Measurements from ENCODE around the gene CYLD. TPM values are rescaled to one million over a fixed set of nuclear protein-coding genes. Genes with fewer than 3 reads are reported as not detected.
A peak's percentile ranks its signal among the peaks of the same experiment; 100 is the strongest.

The CYLD gene
- total RNA-seq, 2 donors from 2014 or later: 194 to 222 TPM

DNA sequence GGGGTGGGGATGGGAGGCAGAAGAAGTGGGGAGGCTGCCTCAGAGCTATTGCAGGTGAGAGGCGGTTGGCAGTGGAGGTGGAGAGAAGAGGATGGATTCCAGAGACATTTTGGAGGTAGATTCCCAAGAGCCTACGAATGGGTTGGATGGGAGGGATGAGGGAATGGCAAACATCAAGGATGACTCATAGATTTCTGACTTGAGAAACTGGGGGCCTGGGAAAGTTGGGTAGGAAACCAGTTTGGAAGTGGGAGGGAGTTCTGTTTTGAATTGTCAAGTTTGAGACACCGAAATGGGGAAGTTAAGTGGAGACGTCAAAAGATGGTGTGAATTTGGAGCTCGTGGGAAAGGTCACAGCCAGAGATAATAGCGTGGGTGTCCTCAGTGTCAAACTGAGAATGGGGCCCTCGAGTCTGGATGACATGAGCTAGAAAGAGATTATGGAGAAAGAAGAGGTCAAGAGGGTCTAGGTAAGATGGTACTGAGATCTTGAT is 6.2 kb upstream of the CYLD start:
- H3K4me1 Mint-ChIP-seq (ENCODE audit: low read depth): peaks cover 61% of the 10 kb centered on the region
- peaks cover 0 to 2% of the 10 kb centered on the region in 2 donors for H3K9me3 Mint-ChIP-seq
- DNase-seq (peak in 1 of 2 donors; percentile 21), ATAC-seq (replicated peaks in 1 of 2) (peak; percentile 43 to 52)
- H3K27me3 Mint-ChIP-seq (ENCODE audit: low read depth): no peaks in the 10 kb centered on the region
- peaks cover 0 to 5% of the 10 kb centered on the region in 2 donors for H3K36me3 Mint-ChIP-seq (ENCODE audit: insufficient read depth in 2 of 2)
- H3K27ac Mint-ChIP-seq: no peak overlapping the region
- peak overlapping the region; percentile 29 to 43 for H3K4me3 Mint-ChIP-seq

DNA sequence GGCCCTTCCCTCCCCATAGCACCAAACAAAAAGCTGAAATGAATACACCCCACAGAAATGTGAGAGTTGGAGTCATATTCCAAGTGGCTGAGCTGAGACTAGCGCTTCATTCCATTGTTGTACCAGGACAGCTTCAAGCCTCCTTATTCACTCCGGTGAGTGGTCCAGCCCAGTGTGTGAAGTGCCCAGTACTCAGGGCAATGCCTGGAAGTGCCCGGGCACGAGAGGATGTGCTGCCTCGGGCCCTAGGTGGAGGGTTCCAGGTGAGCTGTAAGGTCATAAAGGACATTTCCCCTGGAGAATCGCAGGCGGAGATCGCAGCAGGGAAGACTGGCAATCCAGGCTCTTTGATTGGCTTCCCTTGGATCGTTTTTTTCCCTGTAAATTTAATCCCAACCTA is 5.4 kb upstream of the CYLD start:
- Mint-ChIP-seq H3K36me3 (ENCODE audit: insufficient read depth in 2 of 2) (peaks cover 0 to 3% of the 10 kb centered on the region in 2 donors), H3K4me3 (peak overlapping the region in 1 of 2 donors; percentile 43), H3K27ac (no peak overlapping the region), H3K9me3 (peaks cover 0 to 2% of the 10 kb centered on the region in 2 donors), H3K4me1 (ENCODE audit: low read depth) (peaks cover 61% of the 10 kb centered on the region), H3K27me3 (ENCODE audit: low read depth) (no peaks in the 10 kb centered on the region)
- ATAC-seq (replicated peaks in 1 of 2): peak in 1 of 2 donors; percentile 12
- no peak for DNase-seq

DNA sequence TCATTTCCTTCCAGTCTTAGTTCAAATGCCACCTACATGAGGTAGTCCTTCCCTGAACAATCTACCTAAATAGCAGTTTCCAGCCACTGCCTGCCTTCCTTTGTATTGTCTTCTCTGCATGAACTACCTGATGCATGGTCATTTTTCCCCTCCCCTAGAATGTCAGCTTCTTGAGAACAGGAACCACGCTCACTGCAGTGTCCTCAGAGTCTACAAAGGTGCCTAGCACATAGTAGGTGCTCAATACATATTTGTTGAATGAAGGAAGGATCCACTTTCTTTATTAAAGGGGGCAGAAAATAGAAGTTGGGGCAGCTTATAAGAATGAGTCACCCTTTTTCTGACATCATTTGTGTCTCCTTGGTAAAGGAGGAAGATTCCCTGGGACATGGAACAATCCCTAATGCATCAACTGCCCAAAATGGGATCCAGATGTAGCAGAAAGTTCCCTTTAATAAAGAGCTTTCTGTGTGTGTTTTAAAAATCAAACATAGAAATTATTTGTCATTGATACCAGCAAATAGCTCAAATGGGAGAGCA is 4.4 kb upstream of the CYLD start:
- ATAC-seq (replicated peaks in 1 of 2): no peak
- no peak overlapping the region for H3K4me3 Mint-ChIP-seq
- no peaks in the 10 kb centered on the region for H3K27me3 Mint-ChIP-seq (ENCODE audit: low read depth)
- peaks cover 52% of the 10 kb centered on the region for H3K4me1 Mint-ChIP-seq (ENCODE audit: low read depth)
- H3K36me3 Mint-ChIP-seq (ENCODE audit: insufficient read depth in 2 of 2): no peaks in the 10 kb centered on the region
- peaks cover 0 to 2% of the 10 kb centered on the region in 2 donors for H3K9me3 Mint-ChIP-seq
- no peak overlapping the region for H3K27ac Mint-ChIP-seq
- no peak for DNase-seq

DNA sequence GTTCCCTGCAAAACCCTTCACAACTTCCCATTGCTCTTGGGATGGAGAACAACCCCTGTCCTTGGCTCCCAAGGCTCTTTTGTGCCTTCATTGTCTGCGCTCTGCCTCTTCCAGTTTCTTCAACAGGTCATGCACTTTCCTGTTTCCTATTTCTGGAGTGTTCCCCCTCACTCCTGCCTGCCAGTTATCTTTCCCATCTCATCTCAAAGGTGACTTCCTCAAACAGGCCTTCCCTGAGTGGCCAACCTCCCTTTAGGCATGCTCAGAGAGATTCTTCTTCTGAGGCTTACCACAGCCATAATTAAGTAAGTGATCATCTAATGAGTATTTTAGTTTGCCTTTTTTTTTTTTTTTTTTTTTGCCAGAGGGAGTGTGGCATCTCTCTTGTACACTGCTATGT is 2.9 kb upstream of the CYLD start:
- H3K27me3 Mint-ChIP-seq (ENCODE audit: low read depth): no peaks in the 10 kb centered on the region
- H3K27ac Mint-ChIP-seq: peak overlapping the region; percentile 5
- no peak overlapping the region for H3K4me3 Mint-ChIP-seq

DNA sequence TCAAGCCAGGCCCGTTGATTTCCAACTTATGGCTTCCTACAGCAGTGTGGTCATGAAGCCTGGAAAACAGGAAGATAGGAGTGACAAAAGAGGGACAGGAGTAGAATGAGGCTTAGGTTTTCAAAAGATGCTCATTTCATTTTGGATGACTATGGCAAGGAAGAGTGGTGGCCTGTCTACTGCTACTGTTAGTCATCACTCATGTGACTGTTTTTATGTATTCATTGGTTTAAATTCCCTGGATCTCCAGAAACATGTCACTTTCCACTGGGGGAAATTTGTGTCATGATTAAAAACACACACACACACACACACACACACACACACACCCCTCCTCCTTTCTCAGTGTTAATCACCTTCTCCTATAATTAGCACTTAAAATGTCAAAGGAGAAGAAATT is 1.1 kb upstream of the CYLD start:
- no peak for ATAC-seq (replicated peaks in 1 of 2)
- peaks cover 6 to 21% of the 10 kb centered on the region in 2 donors for H3K36me3 Mint-ChIP-seq (ENCODE audit: insufficient read depth in 2 of 2)
- peak overlapping the region; percentile 95 for H3K27ac Mint-ChIP-seq
- H3K9me3 Mint-ChIP-seq: peaks cover 0 to 1% of the 10 kb centered on the region in 2 donors
- no peak for DNase-seq
- peak overlapping the region; percentile 93 to 96 for H3K4me3 Mint-ChIP-seq
- H3K27me3 Mint-ChIP-seq (ENCODE audit: low read depth): no peaks in the 10 kb centered on the region
- peaks cover 62% of the 10 kb centered on the region for H3K4me1 Mint-ChIP-seq (ENCODE audit: low read depth)

More for the DNA sequence above, 2.9 kb upstream of the CYLD start:
- H3K36me3 Mint-ChIP-seq (ENCODE audit: insufficient read depth in 2 of 2): peaks cover 0 to 7% of the 10 kb centered on the region in 2 donors
- H3K9me3 Mint-ChIP-seq: peaks cover 0 to 2% of the 10 kb centered on the region in 2 donors
- no peak for DNase-seq
- no peak for ATAC-seq (replicated peaks in 1 of 2)
- H3K4me1 Mint-ChIP-seq (ENCODE audit: low read depth): peaks cover 57% of the 10 kb centered on the region

DNA sequence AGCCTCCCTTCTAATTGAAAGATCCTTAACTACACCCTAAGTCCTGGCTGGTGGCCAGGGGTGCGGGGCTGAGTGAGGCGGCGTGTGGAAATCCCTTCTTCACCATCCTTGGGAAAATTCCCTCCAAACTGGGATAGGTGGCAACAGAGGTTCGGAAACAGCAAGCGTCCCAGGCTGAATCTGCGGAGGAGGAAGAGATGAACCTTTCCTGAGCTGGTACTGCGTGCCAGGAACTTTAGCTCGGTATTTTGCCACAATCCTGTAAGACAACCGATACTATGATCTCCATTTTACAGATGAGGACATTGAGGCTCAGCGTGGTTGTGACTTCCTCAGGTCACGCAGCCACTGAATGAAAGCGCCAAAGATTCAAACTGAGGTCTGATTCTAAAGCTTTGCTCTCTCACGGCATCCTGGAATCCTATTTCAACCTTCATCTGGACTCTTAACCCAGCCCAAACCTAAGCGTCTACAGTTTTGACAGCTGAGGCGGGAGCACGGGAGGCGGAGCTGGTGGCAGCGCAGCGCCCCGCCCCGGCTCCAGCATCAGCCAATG is 583 bp upstream of the CYLD start:
- H3K36me3 Mint-ChIP-seq (ENCODE audit: insufficient read depth in 2 of 2): peaks cover 6 to 21% of the 10 kb centered on the region in 2 donors
- DNase-seq (no peak), ATAC-seq (replicated peaks in 1 of 2) (no peak)
- peak overlapping the region; percentile 95 for H3K27ac Mint-ChIP-seq
- H3K4me3 Mint-ChIP-seq: peak overlapping the region; percentile 93 to 96
- H3K27me3 Mint-ChIP-seq (ENCODE audit: low read depth): no peaks in the 10 kb centered on the region
- peaks cover 62% of the 10 kb centered on the region for H3K4me1 Mint-ChIP-seq (ENCODE audit: low read depth)
- H3K9me3 Mint-ChIP-seq: peaks cover 0 to 1% of the 10 kb centered on the region in 2 donors

DNA sequence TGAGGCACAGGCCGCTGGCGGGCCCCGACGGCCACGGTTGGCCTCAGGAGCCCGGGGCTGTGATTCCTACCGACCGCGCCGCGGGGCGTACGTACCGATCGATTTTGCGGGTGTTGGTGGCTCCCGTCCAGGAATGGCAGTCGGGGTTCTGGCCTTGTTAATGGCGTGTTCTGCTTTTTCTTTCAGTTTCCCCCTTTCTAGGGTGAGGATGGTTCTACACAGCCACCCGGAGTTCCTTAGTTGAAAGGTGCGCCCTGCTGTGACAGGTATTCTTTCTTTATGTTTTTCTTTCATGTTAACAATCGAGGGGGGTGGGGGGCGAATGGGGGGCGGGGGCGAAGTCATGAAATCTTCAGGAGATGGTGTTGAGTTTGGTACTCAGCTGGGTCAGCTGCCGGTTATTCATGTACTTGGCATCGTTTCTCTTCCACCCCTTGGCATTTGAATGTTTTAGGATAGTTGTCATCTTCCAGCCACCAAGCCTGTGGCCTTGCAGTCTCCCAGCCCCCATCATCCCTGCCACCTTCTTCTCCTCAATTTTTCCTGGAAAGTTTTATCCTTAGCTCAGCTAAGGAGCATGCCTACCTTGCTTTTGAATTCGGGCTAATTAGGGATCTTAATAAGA is 802 bp downstream of the CYLD start:
- ATAC-seq (replicated peaks in 1 of 2) (peak; percentile 4 to 21), DNase-seq (peak; percentile 60 to 74)
- peaks cover 59% of the 10 kb centered on the region for H3K4me1 Mint-ChIP-seq (ENCODE audit: low read depth)
- peak overlapping the region; percentile 96 for H3K27ac Mint-ChIP-seq
- H3K27me3 Mint-ChIP-seq (ENCODE audit: low read depth): no peaks in the 10 kb centered on the region
- peak overlapping the region; percentile 94 to 99 for H3K4me3 Mint-ChIP-seq
- H3K36me3 Mint-ChIP-seq (ENCODE audit: insufficient read depth in 2 of 2): peaks cover 8 to 24% of the 10 kb centered on the region in 2 donors
- H3K9me3 Mint-ChIP-seq: peaks cover 0 to 1% of the 10 kb centered on the region in 2 donors

DNA sequence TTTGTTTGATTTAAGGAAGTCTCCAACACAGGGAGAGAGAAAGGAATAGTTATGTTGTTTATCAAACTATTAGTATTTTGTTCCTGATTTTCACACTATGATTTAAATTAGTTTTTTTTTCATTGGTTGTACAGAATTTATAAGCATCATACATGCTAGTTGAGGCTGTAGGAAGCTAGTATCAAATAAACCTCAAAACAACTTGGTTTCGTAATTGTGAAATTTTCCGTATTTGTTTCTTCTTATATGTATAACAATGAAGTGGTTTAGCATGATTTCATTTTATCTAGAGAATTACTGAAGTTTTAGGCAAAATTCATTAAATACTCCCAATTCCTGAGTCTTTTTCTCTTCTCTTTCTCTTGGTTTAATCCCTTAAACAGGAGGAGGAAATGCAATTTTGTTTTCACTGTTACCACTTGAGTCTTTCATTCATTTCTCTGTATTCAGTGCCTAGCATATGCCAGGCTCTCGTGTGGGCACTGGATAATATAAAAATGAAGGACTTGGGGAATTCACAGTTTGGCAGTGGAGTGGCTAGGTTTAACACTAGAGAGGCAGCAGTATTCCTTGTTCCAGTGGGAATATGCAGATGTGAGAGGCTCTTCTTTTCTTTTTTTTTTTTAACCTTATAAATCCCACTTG is 1.8 kb downstream of the CYLD start:
- Mint-ChIP-seq H3K36me3 (ENCODE audit: insufficient read depth in 2 of 2) (peaks cover 9 to 24% of the 10 kb centered on the region in 2 donors), H3K4me1 (ENCODE audit: low read depth) (peaks cover 65% of the 10 kb centered on the region), H3K4me3 (peak overlapping the region; percentile 94 to 99), H3K27me3 (ENCODE audit: low read depth) (no peaks in the 10 kb centered on the region), H3K27ac (peak overlapping the region; percentile 96), H3K9me3 (peaks cover 0 to 1% of the 10 kb centered on the region in 2 donors)
- no peak for ATAC-seq (replicated peaks in 1 of 2)
- no peak for DNase-seq

DNA sequence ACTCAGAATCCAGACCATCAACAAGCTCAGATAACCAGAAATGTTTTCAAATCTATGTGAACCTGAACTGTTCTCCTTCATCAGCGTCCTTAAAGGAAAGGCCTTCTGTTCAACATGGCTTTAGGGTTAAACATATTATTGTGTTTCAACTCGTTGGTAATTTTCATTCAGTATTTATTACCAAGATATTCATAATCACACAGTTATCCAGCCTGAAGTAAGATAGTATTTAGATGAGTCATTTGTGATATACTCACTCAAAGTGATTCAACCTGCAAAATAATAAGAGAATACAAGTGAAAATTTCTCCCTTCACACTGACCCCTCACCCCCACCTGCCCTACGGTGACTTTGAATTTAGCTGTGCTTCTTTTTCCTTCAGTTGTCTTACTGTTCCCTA is 3.0 kb downstream of the CYLD start:
- Mint-ChIP-seq H3K36me3 (ENCODE audit: insufficient read depth in 2 of 2) (peaks cover 12 to 32% of the 10 kb centered on the region in 2 donors), H3K4me1 (ENCODE audit: low read depth) (peaks cover 74% of the 10 kb centered on the region), H3K4me3 (peak overlapping the region; percentile 94 to 99), H3K9me3 (peaks cover 0 to 1% of the 10 kb centered on the region in 2 donors), H3K27me3 (ENCODE audit: low read depth) (no peaks in the 10 kb centered on the region), H3K27ac (peak overlapping the region; percentile 96)
- no peak for ATAC-seq (replicated peaks in 1 of 2)
- no peak for DNase-seq

DNA sequence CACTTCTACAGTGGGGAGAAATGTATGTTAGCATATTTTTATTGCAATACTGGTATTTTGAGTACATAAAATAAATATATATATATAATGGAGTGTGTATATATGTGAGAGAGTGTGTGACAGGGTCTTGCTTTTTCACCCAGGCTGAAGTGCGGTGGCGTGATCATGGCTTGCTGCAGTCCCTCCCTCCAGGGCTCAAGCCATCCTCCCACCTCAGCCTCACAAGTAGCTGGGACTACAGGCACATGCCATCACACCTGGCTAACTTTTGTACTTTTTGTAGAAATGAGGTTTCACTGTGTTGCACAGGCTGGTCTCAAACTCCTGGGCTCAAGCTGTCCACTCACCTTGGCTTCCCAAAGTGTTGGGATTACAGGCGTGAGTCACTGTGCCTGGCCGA is 4.1 kb downstream of the CYLD start:
- peak overlapping the region; percentile 96 for H3K27ac Mint-ChIP-seq
- peak overlapping the region; percentile 94 to 99 for H3K4me3 Mint-ChIP-seq
- peaks cover 72% of the 10 kb centered on the region for H3K4me1 Mint-ChIP-seq (ENCODE audit: low read depth)
- DNase-seq: no peak
- ATAC-seq (replicated peaks in 1 of 2): no peak
- no peaks in the 10 kb centered on the region for H3K9me3 Mint-ChIP-seq
- H3K36me3 Mint-ChIP-seq (ENCODE audit: insufficient read depth in 2 of 2): peaks cover 12 to 39% of the 10 kb centered on the region in 2 donors
- no peaks in the 10 kb centered on the region for H3K27me3 Mint-ChIP-seq (ENCODE audit: low read depth)

DNA sequence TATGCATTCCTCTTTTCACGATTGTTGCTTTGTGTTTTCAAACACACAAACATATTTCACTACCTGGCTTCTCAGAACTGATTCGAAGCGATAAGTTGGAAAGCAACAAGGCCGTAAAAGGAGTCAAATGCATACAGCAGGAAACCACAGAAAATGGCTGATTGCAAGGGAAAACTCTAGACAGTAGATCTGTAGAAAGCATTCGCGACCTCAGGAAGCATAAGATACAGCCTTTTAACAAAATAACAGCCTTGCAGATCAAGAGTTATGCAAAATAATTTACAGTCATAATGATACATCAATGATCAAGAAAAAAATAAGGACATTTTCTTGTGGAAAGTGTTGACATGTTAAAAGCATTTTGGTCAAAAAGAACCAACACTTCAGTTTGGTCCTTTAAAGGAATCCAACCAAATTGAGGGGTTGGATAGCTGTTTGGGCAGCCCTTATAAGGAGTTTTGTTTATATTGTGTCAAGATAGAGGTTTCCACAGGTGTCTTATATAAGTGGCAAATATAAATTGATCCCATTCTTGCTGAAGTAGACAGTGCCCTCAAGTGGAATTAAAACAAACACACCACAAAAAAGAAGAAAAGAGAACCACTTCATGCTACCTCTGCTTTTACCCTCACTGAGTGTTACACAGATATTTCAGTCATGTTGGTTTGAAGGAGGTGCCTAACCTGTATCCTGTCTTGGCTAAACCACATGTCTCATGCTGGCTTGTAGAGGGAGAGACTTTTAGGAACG is 5.5 kb downstream of the CYLD start:
- Mint-ChIP-seq H3K4me1 (ENCODE audit: low read depth) (peaks cover 78% of the 10 kb centered on the region), H3K27ac (peak overlapping the region; percentile 84), H3K4me3 (peak overlapping the region; percentile 82 to 94), H3K36me3 (ENCODE audit: insufficient read depth in 2 of 2) (peaks cover 14 to 43% of the 10 kb centered on the region in 2 donors), H3K27me3 (ENCODE audit: low read depth) (no peaks in the 10 kb centered on the region), H3K9me3 (no peaks in the 10 kb centered on the region)
- DNase-seq: no peak
- ATAC-seq (replicated peaks in 1 of 2): peak; percentile 61 to 68

DNA sequence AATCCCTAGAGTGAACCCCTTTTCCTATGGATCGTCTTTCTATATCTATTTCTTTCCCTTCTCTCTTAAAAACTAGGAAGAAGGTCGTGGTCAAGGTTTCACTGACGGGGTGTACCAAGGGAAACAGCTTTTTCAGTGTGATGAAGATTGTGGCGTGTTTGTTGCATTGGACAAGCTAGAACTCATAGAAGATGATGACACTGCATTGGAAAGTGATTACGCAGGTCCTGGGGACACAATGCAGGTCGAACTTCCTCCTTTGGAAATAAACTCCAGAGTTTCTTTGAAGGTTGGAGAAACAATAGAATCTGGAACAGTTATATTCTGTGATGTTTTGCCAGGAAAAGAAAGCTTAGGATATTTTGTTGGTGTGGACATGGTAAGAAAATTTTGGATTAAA is 9.6 kb downstream of the CYLD start:
- H3K27ac Mint-ChIP-seq: peak overlapping the region; percentile 87
- DNase-seq (no peak), ATAC-seq (replicated peaks in 1 of 2) (no peak)
- H3K4me3 Mint-ChIP-seq: peak overlapping the region; percentile 60 to 77
- H3K27me3 Mint-ChIP-seq (ENCODE audit: low read depth): no peaks in the 10 kb centered on the region
- peaks cover 18 to 43% of the 10 kb centered on the region in 2 donors for H3K36me3 Mint-ChIP-seq (ENCODE audit: insufficient read depth in 2 of 2)
- H3K4me1 Mint-ChIP-seq (ENCODE audit: low read depth): peaks cover 71% of the 10 kb centered on the region
- no peaks in the 10 kb centered on the region for H3K9me3 Mint-ChIP-seq
